ENCODE data around the gene BTN1A1. TPM values are rescaled to one million over a fixed set of nuclear protein-coding genes. Genes with fewer than 3 reads are reported as not detected.

The BTN1A1 gene
- total and polyA plus RNA-seq, 9 of the 15 experiments (the other 6 are each of a cell fraction or from before 2014, with no cell fraction given) = 0.01 to 0.15 (median 0.06) TPM; not detected in 4

- TF ChIP-seq THRA (IDR thresholded peaks at IDR 0.05) (no peak), CBX5 (IDR thresholded peaks at IDR 0.05; ENCODE audit: borderline replicate concordance, low read depth) (no peak), ZBTB1 (CRISPR knock-in tag; IDR thresholded peaks at IDR 0.05; ENCODE audit: borderline replicate concordance, low read depth) (no peak), CHAMP1 (IDR thresholded peaks at IDR 0.05) (no peak), ZNF165 (CRISPR knock-in tag; IDR thresholded peaks at IDR 0.05; ENCODE audit: borderline replicate concordance) (peak; percentile 86; the same call in 1 of the 2 replicates), BACH1 (tag; IDR thresholded peaks at IDR 0.05) (peak; percentile 88), ZNF644 (tag; IDR thresholded peaks at IDR 0.05; ENCODE audit: low read depth) (peak; percentile 90), GTF2E2 (tag; IDR thresholded peaks at IDR 0.05) (peak; percentile 82), ZNF384 (IDR thresholded peaks at IDR 0.05; ENCODE audit: low read depth, low read length) (no peak), TAL1 (IDR thresholded peaks at IDR 0.05) (no peak), NR2F6 (CRISPR knock-in tag; IDR thresholded peaks at IDR 0.05) (0 out of 2 replicates have a peak, but pooled peaks have one; percentile 51), ZC3H4 (CRISPR knock-in tag; IDR thresholded peaks at IDR 0.05; ENCODE audit: borderline replicate concordance) (no peak), IRF2 (CRISPR knock-in tag; IDR thresholded peaks at IDR 0.05) (no peak), DDX20 (tag; IDR thresholded peaks at IDR 0.05; ENCODE audit: low read depth) (peak; percentile 73; the same call in 1 of the 2 replicates), SIX5 (IDR thresholded peaks at IDR 0.05; ENCODE audit: borderline replicate concordance in 1 of 2, insufficient read depth in 1 of 2, low read depth in 1 of 2, low read length in 2 of 2) (no peak)
- TF ChIP-seq, protein P1, sequence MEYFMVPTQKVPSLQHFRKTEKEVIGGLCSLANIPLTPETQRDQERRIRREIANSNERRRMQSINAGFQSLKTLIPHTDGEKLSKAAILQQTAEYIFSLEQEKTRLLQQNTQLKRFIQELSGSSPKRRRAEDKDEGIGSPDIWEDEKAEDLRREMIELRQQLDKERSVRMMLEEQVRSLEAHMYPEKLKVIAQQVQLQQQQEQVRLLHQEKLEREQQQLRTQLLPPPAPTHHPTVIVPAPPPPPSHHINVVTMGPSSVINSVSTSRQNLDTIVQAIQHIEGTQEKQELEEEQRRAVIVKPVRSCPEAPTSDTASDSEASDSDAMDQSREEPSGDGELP (CRISPR knock-in tag; IDR thresholded peaks at IDR 0.05; ENCODE audit: borderline replicate concordance) = peak; percentile 42; the same call in 1 of the 2 replicates
- TF ChIP-seq, protein P2, sequence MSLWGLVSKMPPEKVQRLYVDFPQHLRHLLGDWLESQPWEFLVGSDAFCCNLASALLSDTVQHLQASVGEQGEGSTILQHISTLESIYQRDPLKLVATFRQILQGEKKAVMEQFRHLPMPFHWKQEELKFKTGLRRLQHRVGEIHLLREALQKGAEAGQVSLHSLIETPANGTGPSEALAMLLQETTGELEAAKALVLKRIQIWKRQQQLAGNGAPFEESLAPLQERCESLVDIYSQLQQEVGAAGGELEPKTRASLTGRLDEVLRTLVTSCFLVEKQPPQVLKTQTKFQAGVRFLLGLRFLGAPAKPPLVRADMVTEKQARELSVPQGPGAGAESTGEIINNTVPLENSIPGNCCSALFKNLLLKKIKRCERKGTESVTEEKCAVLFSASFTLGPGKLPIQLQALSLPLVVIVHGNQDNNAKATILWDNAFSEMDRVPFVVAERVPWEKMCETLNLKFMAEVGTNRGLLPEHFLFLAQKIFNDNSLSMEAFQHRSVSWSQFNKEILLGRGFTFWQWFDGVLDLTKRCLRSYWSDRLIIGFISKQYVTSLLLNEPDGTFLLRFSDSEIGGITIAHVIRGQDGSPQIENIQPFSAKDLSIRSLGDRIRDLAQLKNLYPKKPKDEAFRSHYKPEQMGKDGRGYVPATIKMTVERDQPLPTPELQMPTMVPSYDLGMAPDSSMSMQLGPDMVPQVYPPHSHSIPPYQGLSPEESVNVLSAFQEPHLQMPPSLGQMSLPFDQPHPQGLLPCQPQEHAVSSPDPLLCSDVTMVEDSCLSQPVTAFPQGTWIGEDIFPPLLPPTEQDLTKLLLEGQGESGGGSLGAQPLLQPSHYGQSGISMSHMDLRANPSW (CRISPR knock-in tag; IDR thresholded peaks at IDR 0.05) = no peak
- TF ChIP-seq, protein P3, sequence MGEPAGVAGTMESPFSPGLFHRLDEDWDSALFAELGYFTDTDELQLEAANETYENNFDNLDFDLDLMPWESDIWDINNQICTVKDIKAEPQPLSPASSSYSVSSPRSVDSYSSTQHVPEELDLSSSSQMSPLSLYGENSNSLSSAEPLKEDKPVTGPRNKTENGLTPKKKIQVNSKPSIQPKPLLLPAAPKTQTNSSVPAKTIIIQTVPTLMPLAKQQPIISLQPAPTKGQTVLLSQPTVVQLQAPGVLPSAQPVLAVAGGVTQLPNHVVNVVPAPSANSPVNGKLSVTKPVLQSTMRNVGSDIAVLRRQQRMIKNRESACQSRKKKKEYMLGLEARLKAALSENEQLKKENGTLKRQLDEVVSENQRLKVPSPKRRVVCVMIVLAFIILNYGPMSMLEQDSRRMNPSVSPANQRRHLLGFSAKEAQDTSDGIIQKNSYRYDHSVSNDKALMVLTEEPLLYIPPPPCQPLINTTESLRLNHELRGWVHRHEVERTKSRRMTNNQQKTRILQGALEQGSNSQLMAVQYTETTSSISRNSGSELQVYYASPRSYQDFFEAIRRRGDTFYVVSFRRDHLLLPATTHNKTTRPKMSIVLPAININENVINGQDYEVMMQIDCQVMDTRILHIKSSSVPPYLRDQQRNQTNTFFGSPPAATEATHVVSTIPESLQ (CRISPR knock-in tag; IDR thresholded peaks at IDR 0.05) = no peak
Measured at GRCh38 chr6:26520237-26520849, 20.2 kb downstream of the BTN1A1 start (continued).
